Measurements from ENCODE around the gene SBNO2.

The SBNO2 gene

GRCh38 chr19:1173845-1174809 lies at the start of gene SBNO2:
SBNO2 (minus strand) TSS chr19:1174268; CDS start chr19:1154276, 19,992 bp downstream.
- peaks cover 35% of the 10 kb centered on the region for H3K4me1 ChIP-seq (ENCODE audit: control insufficient read depth, insufficient read depth, low read length)
- peak within 1 kb of the TSS; percentile 87 for H3K9ac ChIP-seq (ENCODE audit: low read length)

GRCh38 chr19:1223018-1223855 lies 49.2 kb upstream of the SBNO2 start:
- no peaks in the 10 kb centered on the region for H3K27me3 ChIP-seq (ENCODE audit: control insufficient read depth, insufficient read depth, low read length)
- H3K4me1 ChIP-seq (ENCODE audit: control insufficient read depth, insufficient read depth, low read length): peaks cover 3% of the 10 kb centered on the region
- H3K36me3 ChIP-seq (ENCODE audit: control insufficient read depth, insufficient read depth, low read length): peaks cover 7% of the 10 kb centered on the region
- H3K9ac ChIP-seq (ENCODE audit: low read length): no peak overlapping the region
- H3K9me3 ChIP-seq (ENCODE audit: control insufficient read depth, low read length): no peaks in the 10 kb centered on the region
- no peak overlapping the region for H3K4me3 ChIP-seq (ENCODE audit: low read length)

More at GRCh38 chr19:1173845-1174809, at the start of gene SBNO2:
- Histone ChIP-seq H3K4me3 (ENCODE audit: low read length) (peak within 1 kb of the TSS; percentile 71), H3K27me3 (ENCODE audit: control insufficient read depth, insufficient read depth, low read length) (no peaks in the 10 kb centered on the region), H3K36me3 (ENCODE audit: control insufficient read depth, insufficient read depth, low read length) (no peaks in the 10 kb centered on the region), H3K9me3 (ENCODE audit: control insufficient read depth, low read length) (no peaks in the 10 kb centered on the region)

GRCh38 chr19:1222394-1222793 lies 48.3 kb upstream of the SBNO2 start:
- Histone ChIP-seq H3K27me3 (ENCODE audit: control insufficient read depth, insufficient read depth, low read length) (no peaks in the 10 kb centered on the region), H3K4me1 (ENCODE audit: control insufficient read depth, insufficient read depth, low read length) (peaks cover 3% of the 10 kb centered on the region), H3K36me3 (ENCODE audit: control insufficient read depth, insufficient read depth, low read length) (peaks cover 7% of the 10 kb centered on the region), H3K4me3 (ENCODE audit: low read length) (no peak overlapping the region), H3K9ac (ENCODE audit: low read length) (no peak overlapping the region), H3K9me3 (ENCODE audit: control insufficient read depth, low read length) (no peaks in the 10 kb centered on the region)

- H3K4me3 ChIP-seq (ENCODE audit: low read length): no peak overlapping the region
- peaks cover 7% of the 10 kb centered on the region for H3K36me3 ChIP-seq (ENCODE audit: control insufficient read depth, insufficient read depth, low read length)
- peaks cover 8% of the 10 kb centered on the region for H3K4me1 ChIP-seq (ENCODE audit: control insufficient read depth, insufficient read depth, low read length)
- H3K9me3 ChIP-seq (ENCODE audit: control insufficient read depth, low read length): no peaks in the 10 kb centered on the region
- H3K27me3 ChIP-seq (ENCODE audit: control insufficient read depth, insufficient read depth, low read length): no peaks in the 10 kb centered on the region
- no peak overlapping the region for H3K9ac ChIP-seq (ENCODE audit: low read length)
These were observed 47.8 kb upstream of the SBNO2 start for GRCh38 chr19:1221904-1222255.

- Histone ChIP-seq H3K9me3 (ENCODE audit: control insufficient read depth, low read length) (no peaks in the 10 kb centered on the region), H3K36me3 (ENCODE audit: control insufficient read depth, insufficient read depth, low read length) (peaks cover 7% of the 10 kb centered on the region), H3K9ac (ENCODE audit: low read length) (no peak overlapping the region), H3K4me3 (ENCODE audit: low read length) (no peak overlapping the region), H3K4me1 (ENCODE audit: control insufficient read depth, insufficient read depth, low read length) (peaks cover 11% of the 10 kb centered on the region), H3K27me3 (ENCODE audit: control insufficient read depth, insufficient read depth, low read length) (no peaks in the 10 kb centered on the region)
These were observed 47.2 kb upstream of the SBNO2 start for GRCh38 chr19:1220976-1221903.

- Histone ChIP-seq H3K36me3 (ENCODE audit: control insufficient read depth, insufficient read depth, low read length) (peaks cover 7% of the 10 kb centered on the region), H3K4me1 (ENCODE audit: control insufficient read depth, insufficient read depth, low read length) (peaks cover 11% of the 10 kb centered on the region), H3K9ac (ENCODE audit: low read length) (no peak overlapping the region)
These were observed 46.4 kb upstream of the SBNO2 start for GRCh38 chr19:1220477-1220930.

GRCh38 chr19:1219786-1220476 lies 45.9 kb upstream of the SBNO2 start:
- Histone ChIP-seq H3K9ac (ENCODE audit: low read length) (no peak overlapping the region), H3K4me1 (ENCODE audit: control insufficient read depth, insufficient read depth, low read length) (peaks cover 17% of the 10 kb centered on the region), H3K27me3 (ENCODE audit: control insufficient read depth, insufficient read depth, low read length) (no peaks in the 10 kb centered on the region), H3K36me3 (ENCODE audit: control insufficient read depth, insufficient read depth, low read length) (peaks cover 7% of the 10 kb centered on the region), H3K9me3 (ENCODE audit: control insufficient read depth, low read length) (no peaks in the 10 kb centered on the region), H3K4me3 (ENCODE audit: low read length) (no peak overlapping the region)

More at GRCh38 chr19:1220477-1220930, 46.4 kb upstream of the SBNO2 start:
- no peaks in the 10 kb centered on the region for H3K27me3 ChIP-seq (ENCODE audit: control insufficient read depth, insufficient read depth, low read length)
- no peaks in the 10 kb centered on the region for H3K9me3 ChIP-seq (ENCODE audit: control insufficient read depth, low read length)
- no peak overlapping the region for H3K4me3 ChIP-seq (ENCODE audit: low read length)

GRCh38 chr19:1218751-1219567 lies 44.9 kb upstream of the SBNO2 start:
- H3K4me3 ChIP-seq (ENCODE audit: low read length): no peak overlapping the region
- H3K27me3 ChIP-seq (ENCODE audit: control insufficient read depth, insufficient read depth, low read length): no peaks in the 10 kb centered on the region
- H3K9ac ChIP-seq (ENCODE audit: low read length): no peak overlapping the region
- H3K4me1 ChIP-seq (ENCODE audit: control insufficient read depth, insufficient read depth, low read length): peaks cover 26% of the 10 kb centered on the region
- peaks cover 7% of the 10 kb centered on the region for H3K36me3 ChIP-seq (ENCODE audit: control insufficient read depth, insufficient read depth, low read length)
- H3K9me3 ChIP-seq (ENCODE audit: control insufficient read depth, low read length): no peaks in the 10 kb centered on the region

GRCh38 chr19:1217366-1217765 lies 43.3 kb upstream of the SBNO2 start:
- H3K4me3 ChIP-seq (ENCODE audit: low read length): no peak overlapping the region
- H3K4me1 ChIP-seq (ENCODE audit: control insufficient read depth, insufficient read depth, low read length): peaks cover 34% of the 10 kb centered on the region
- H3K27me3 ChIP-seq (ENCODE audit: control insufficient read depth, insufficient read depth, low read length): no peaks in the 10 kb centered on the region

GRCh38 chr19:1216756-1217155 lies 42.7 kb upstream of the SBNO2 start:
- Histone ChIP-seq H3K9ac (ENCODE audit: low read length) (no peak overlapping the region), H3K27me3 (ENCODE audit: control insufficient read depth, insufficient read depth, low read length) (no peaks in the 10 kb centered on the region), H3K9me3 (ENCODE audit: control insufficient read depth, low read length) (no peaks in the 10 kb centered on the region), H3K36me3 (ENCODE audit: control insufficient read depth, insufficient read depth, low read length) (no peaks in the 10 kb centered on the region), H3K4me1 (ENCODE audit: control insufficient read depth, insufficient read depth, low read length) (peaks cover 36% of the 10 kb centered on the region), H3K4me3 (ENCODE audit: low read length) (no peak overlapping the region)

More at GRCh38 chr19:1217366-1217765, 43.3 kb upstream of the SBNO2 start:
- Histone ChIP-seq H3K36me3 (ENCODE audit: control insufficient read depth, insufficient read depth, low read length) (no peaks in the 10 kb centered on the region), H3K9me3 (ENCODE audit: control insufficient read depth, low read length) (no peaks in the 10 kb centered on the region), H3K9ac (ENCODE audit: low read length) (no peak overlapping the region)

Data from mucosa of stomach (tissue), 1 donor.